HG03439 (cell line): Measurements from ENCODE around the gene SLX9.
"Not testable (repeated sequence)": the region's sequence is repeated elsewhere in the genome, so short reads cannot be mapped to it uniquely, and the experiment has no call there.

Experiments used
- ATAC-seq: cut with Tn5 transposase; IDR thresholded peaks from one replicate; pipeline ENCODE4 v1.9.1; 2021; ENCODE audit warnings: mild to moderate bottlenecking, moderate library complexity; ENCODE audit not compliant: unreplicated experiment

Gene SLX9

GRCh38 chr21:45015469-45015860, 75.6 kb downstream of the SLX9 start:
- no peak for ATAC-seq

- no peak for ATAC-seq
Observed at GRCh38 chr21:45016031-45016405, 76.2 kb downstream of the SLX9 start.

GRCh38 chr21:45016406-45017038, 76.7 kb downstream of the SLX9 start:
- ATAC-seq, result no peak

GRCh38 chr21:45017039-45017960, 77.5 kb downstream of the SLX9 start:
- ATAC-seq, result no peak

GRCh38 chr21:45018131-45019075, 78.6 kb downstream of the SLX9 start:
- ATAC-seq, result no peak

- no peak for ATAC-seq
Observed at GRCh38 chr21:45019076-45019886, 79.5 kb downstream of the SLX9 start.

GRCh38 chr21:45019887-45020537, 80.2 kb downstream of the SLX9 start:
- no peak for ATAC-seq

GRCh38 chr21:45020629-45021427, 81.0 kb downstream of the SLX9 start:
- no peak for ATAC-seq

GRCh38 chr21:45021428-45022347, 81.9 kb downstream of the SLX9 start:
- ATAC-seq, result no peak

- no peak for ATAC-seq
Observed at GRCh38 chr21:45022348-45022675, 82.5 kb downstream of the SLX9 start.

GRCh38 chr21:45022736-45023135, 82.9 kb downstream of the SLX9 start:
- ATAC-seq, result no peak

- ATAC-seq, result not testable (repeated sequence)
Observed at GRCh38 chr21:45024516-45024915, 84.7 kb downstream of the SLX9 start.

- ATAC-seq, result no peak
Observed at GRCh38 chr21:45026066-45026745, 86.4 kb downstream of the SLX9 start.
